Mesenchymal stem cell (in vitro differentiated cells and primary cell): ENCODE data around the gene MRPL55.

ENCODE experiments used
- DNase-seq: peaks from one replicate; pipeline ENCODE4 v3.0.0-alpha.2; 2013
- H2AFZ ChIP-seq: one replicate; pipeline ENCODE4 v1.6.1; 2013; ENCODE audit warnings: low read depth, mild to moderate bottlenecking, control low read depth, inconsistent platforms, low read length, moderate library complexity
- H2AK5ac ChIP-seq: 2 replicates; pipeline ENCODE4 v1.6.1; 2013; ENCODE audit warnings: low read length, moderate library complexity, mild to moderate bottlenecking, inconsistent platforms; ENCODE audit not compliant: severe bottlenecking
- H2BK120ac ChIP-seq: one replicate; pipeline ENCODE4 v1.6.1; 2013; ENCODE audit warnings: low read depth, mild to moderate bottlenecking, inconsistent platforms, low read length, moderate library complexity
- H2BK12ac ChIP-seq, 2 experiments: one replicate each; pipeline ENCODE4 v1.6.1; 2013; ENCODE audit warnings: inconsistent platforms in 2 of 2, low read length in 2 of 2, mild to moderate bottlenecking in 2 of 2, moderate library complexity in 2 of 2, control low read depth in 1 of 2
- H2BK15ac ChIP-seq: one replicate; pipeline ENCODE4 v1.6.1; 2013; ENCODE audit warnings: mild to moderate bottlenecking, low read depth, inconsistent platforms; ENCODE audit not compliant: poor library complexity, severe bottlenecking
- H2BK5ac ChIP-seq: 2 replicates; pipeline ENCODE4 v1.6.1; 2013; ENCODE audit warnings: low read depth, mild to moderate bottlenecking, low read length, control low read depth, inconsistent platforms; ENCODE audit not compliant: poor library complexity, severe bottlenecking
- H3K14ac ChIP-seq, 2 experiments: one replicate each; pipeline ENCODE4 v1.6.1; 2013; ENCODE audit warnings: inconsistent platforms in 2 of 2, low read length in 2 of 2, control low read depth in 1 of 2, mild to moderate bottlenecking in 1 of 2, moderate library complexity in 1 of 2
- H3K18ac ChIP-seq, 2 experiments: one replicate each; pipeline ENCODE4 v1.6.1; 2013; ENCODE audit warnings: inconsistent platforms in 2 of 2, low read length in 2 of 2, control low read depth in 1 of 2, low read depth in 1 of 2, mild to moderate bottlenecking in 1 of 2
- H3K23ac ChIP-seq, 2 experiments: one replicate each; pipeline ENCODE4 v1.6.1; 2013; ENCODE audit warnings: inconsistent platforms in 2 of 2, low read length in 2 of 2, mild to moderate bottlenecking in 2 of 2, moderate library complexity in 2 of 2, control low read depth in 1 of 2
- H3K27ac ChIP-seq: 2 replicates; pipeline ENCODE4 v1.5.1; 2013; ENCODE audit warnings: mild to moderate bottlenecking, moderate library complexity, low read length, control low read depth, inconsistent platforms; ENCODE audit not compliant: poor library complexity, severe bottlenecking
- H3K27me3 ChIP-seq, 2 experiments: 2 replicates each; pipeline versions ENCODE4 v1.6.1 to v1.7.0; 2013; ENCODE audit warnings: low read length in 2 of 2, mild to moderate bottlenecking in 2 of 2, moderate library complexity in 2 of 2, control low read depth in 1 of 2, inconsistent platforms in 1 of 2; ENCODE audit not compliant: control insufficient read depth in 1 of 2, insufficient read depth in 1 of 2
- H3K36me3 ChIP-seq, 2 experiments: 2 replicates each; pipeline versions ENCODE4 v1.6.1 to v1.7.0; 2013; ENCODE audit warnings: low read length in 2 of 2, control low read depth in 1 of 2, inconsistent platforms in 1 of 2, low read depth in 1 of 2, mild to moderate bottlenecking in 1 of 2; ENCODE audit not compliant: insufficient read depth in 2 of 2, control insufficient read depth in 1 of 2
- H3K4ac ChIP-seq, 2 experiments: one replicate each; pipeline ENCODE4 v1.6.1; 2013; ENCODE audit warnings: inconsistent platforms in 2 of 2, low read length in 2 of 2, mild to moderate bottlenecking in 2 of 2, moderate library complexity in 2 of 2, control low read depth in 1 of 2, low read depth in 1 of 2
- H3K4me1 ChIP-seq: 2 replicates; pipeline ENCODE4 v1.6.1; 2013; ENCODE audit warnings: low read depth, low read length, control low read depth; ENCODE audit not compliant: control insufficient read depth, insufficient read depth
- H3K4me2 ChIP-seq: 2 replicates; pipeline ENCODE4 v1.6.1; 2013; ENCODE audit warnings: low read length, mild to moderate bottlenecking, inconsistent platforms; ENCODE audit not compliant: poor library complexity, severe bottlenecking
- H3K4me3 ChIP-seq, 2 experiments: 2 replicates each; pipeline versions ENCODE4 v1.5.1 to v1.7.0; 2013; ENCODE audit warnings: low read length in 2 of 2, mild to moderate bottlenecking in 2 of 2, control low read depth in 1 of 2, low read depth in 1 of 2; ENCODE audit not compliant: insufficient read depth in 1 of 2
- H3K79me1 ChIP-seq: replicated peaks from 2 replicates; pipeline ENCODE4 v1.6.1; 2013; ENCODE audit warnings: mild to moderate bottlenecking, control low read depth, low read length, inconsistent platforms; ENCODE audit not compliant: poor library complexity, severe bottlenecking
- H3K9ac ChIP-seq: 2 replicates; pipeline ENCODE4 v1.7.0; 2013; ENCODE audit warnings: mild to moderate bottlenecking, low read length, moderate library complexity
- H3K9me3 ChIP-seq: 2 replicates; pipeline ENCODE4 v1.7.0; 2013; ENCODE audit warnings: mild to moderate bottlenecking, low read length; ENCODE audit not compliant: control insufficient read depth
- H4K8ac ChIP-seq: one replicate; pipeline ENCODE4 v1.6.1; 2013; ENCODE audit warnings: inconsistent platforms, mild to moderate bottlenecking, low read length, moderate library complexity
- H4K91ac ChIP-seq: one replicate; pipeline ENCODE4 v1.6.1; 2013; ENCODE audit warnings: mild to moderate bottlenecking, low read length, inconsistent platforms
- WGBS: methylation state at CpG from one replicate; pipeline ENCODE4 v1.1.7; 2013; ENCODE audit warnings: mixed read lengths; 5-methylcytosine and 5-hydroxymethylcytosine counted together

The MRPL55 gene

DNA sequence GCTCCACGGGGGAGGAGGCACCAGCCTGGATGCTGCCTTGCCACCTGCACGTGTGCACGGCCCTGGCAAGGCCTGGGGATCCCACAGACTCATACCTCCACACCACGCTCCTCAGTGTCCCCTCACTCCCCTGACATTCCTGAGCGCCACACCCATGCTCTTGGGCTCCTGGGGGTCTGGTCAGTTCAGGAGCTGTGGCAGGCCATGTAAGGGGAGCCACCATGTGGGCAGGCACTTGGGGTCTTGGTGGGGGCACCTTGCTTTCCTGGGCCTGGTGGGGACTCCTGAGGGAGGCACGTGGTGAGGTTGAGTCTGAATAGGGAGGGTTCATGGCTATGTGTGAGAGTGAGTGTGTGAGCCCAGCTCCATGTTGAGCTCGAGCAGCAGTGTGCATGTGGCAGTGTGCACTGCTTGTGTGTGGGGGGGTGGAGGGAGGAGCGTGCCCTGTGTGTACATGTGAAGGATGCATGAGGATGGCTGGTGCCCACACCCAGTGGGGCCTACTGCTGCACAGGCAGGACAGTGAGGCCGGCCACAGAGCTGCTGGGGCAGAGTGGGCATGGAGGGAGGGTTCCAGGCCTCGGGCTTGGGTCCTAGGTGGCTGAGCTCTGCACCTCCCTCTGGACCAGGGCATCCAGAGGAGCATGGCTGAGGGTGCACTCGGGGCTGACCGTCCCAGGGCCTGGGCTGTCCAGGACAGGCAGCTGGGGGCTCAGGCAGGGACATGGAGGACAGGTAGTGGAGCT lies 42.3 kb upstream of the MRPL55 start:
- Histone ChIP-seq H2AFZ (no peak overlapping the region), H3K18ac (no peak overlapping the region), H3K4ac (no peak overlapping the region), H2BK12ac (no peak overlapping the region), H4K8ac (no peak overlapping the region), H2AK5ac (no peak overlapping the region), H3K27me3 (no peaks in the 10 kb centered on the region), H3K9me3 (no peaks in the 10 kb centered on the region), H3K27ac (no peak overlapping the region), H3K4me2 (no peak overlapping the region), H2BK120ac (no peak overlapping the region), H2BK15ac (no peak overlapping the region), H3K36me3 (peaks cover 25 to 74% of the 10 kb centered on the region in 2 experiments), H3K14ac (peak overlapping the region in 1 of 2 experiments; percentile 13), H3K4me1 (peaks cover 32% of the 10 kb centered on the region), H2BK5ac (no peak overlapping the region), H3K4me3 (peak overlapping the region in 1 of 2 experiments; percentile 67), H3K79me1 (peaks cover 40% of the 10 kb centered on the region), H3K9ac (peak overlapping the region; percentile 77), H3K23ac (no peak overlapping the region), H4K91ac (peak overlapping the region; percentile 46)
- no peak for DNase-seq
- WGBS = 94% methylated on average over 8 of the region's 12 CpGs

- no peak overlapping the region for H3K4ac ChIP-seq
- 89% methylated on average over 15 of the region's 17 CpGs for WGBS
Measured at GRCh38 chr1:228150461-228151179, 41.5 kb upstream of the MRPL55 start.

GRCh38 chr1:228150120-228150460 lies 41.0 kb upstream of the MRPL55 start:
- Histone ChIP-seq H3K4ac (peak overlapping the region in 1 of 2 experiments; percentile 1), H2BK12ac (peak overlapping the region; percentile 31 to 35), H4K8ac (peak overlapping the region; percentile 66), H2AK5ac (no peak overlapping the region), H2BK15ac (no peak overlapping the region), H3K79me1 (peaks cover 44% of the 10 kb centered on the region), H3K4me1 (peaks cover 34% of the 10 kb centered on the region), H3K36me3 (peaks cover 36 to 84% of the 10 kb centered on the region in 2 experiments), H2BK5ac (no peak overlapping the region), H2AFZ (no peak overlapping the region), H3K18ac (peak overlapping the region in 1 of 2 experiments; percentile 8), H3K4me3 (peak overlapping the region in 1 of 2 experiments; percentile 67), H3K27ac (no peak overlapping the region), H3K9me3 (no peaks in the 10 kb centered on the region), H4K91ac (peak overlapping the region; percentile 89), H3K23ac (peak overlapping the region in 1 of 2 experiments; percentile 67), H3K4me2 (no peak overlapping the region), H3K27me3 (no peaks in the 10 kb centered on the region), H3K14ac (no peak overlapping the region), H2BK120ac (peak overlapping the region; percentile 29), H3K9ac (peak overlapping the region; percentile 77)
- no peak for DNase-seq
- 96% methylated on average over 7 of the region's 7 CpGs for WGBS

More at GRCh38 chr1:228150461-228151179, 41.5 kb upstream of the MRPL55 start:
- Histone ChIP-seq H3K27ac (no peak overlapping the region), H4K8ac (peak overlapping the region; percentile 66), H2BK15ac (no peak overlapping the region), H3K36me3 (peaks cover 32 to 79% of the 10 kb centered on the region in 2 experiments), H3K4me3 (peak overlapping the region in 1 of 2 experiments; percentile 67), H3K4me1 (peaks cover 34% of the 10 kb centered on the region), H3K27me3 (no peaks in the 10 kb centered on the region), H2BK5ac (no peak overlapping the region), H2BK12ac (no peak overlapping the region), H3K79me1 (peaks cover 44% of the 10 kb centered on the region), H3K14ac (peak overlapping the region in 1 of 2 experiments; percentile 9), H4K91ac (peak overlapping the region; percentile 46), H3K9ac (peak overlapping the region; percentile 77), H3K9me3 (no peaks in the 10 kb centered on the region), H2BK120ac (no peak overlapping the region), H2AK5ac (no peak overlapping the region), H3K18ac (peak overlapping the region in 1 of 2 experiments; percentile 22), H2AFZ (no peak overlapping the region), H3K4me2 (no peak overlapping the region), H3K23ac (no peak overlapping the region)
- peak; percentile 11 for DNase-seq
